GM21447 (cell line): Measurements from ENCODE around the gene ZNF296.
"Not testable (repeated sequence)": the region's sequence is repeated elsewhere in the genome, so short reads cannot be mapped to it uniquely, and the experiment has no call there.

Experiments
- ATAC-seq: cut with Tn5 transposase; IDR thresholded peaks from one replicate; pipeline ENCODE4 v1.9.1; 2021; ENCODE audit not compliant: unreplicated experiment

ZNF296 gene

DNA sequence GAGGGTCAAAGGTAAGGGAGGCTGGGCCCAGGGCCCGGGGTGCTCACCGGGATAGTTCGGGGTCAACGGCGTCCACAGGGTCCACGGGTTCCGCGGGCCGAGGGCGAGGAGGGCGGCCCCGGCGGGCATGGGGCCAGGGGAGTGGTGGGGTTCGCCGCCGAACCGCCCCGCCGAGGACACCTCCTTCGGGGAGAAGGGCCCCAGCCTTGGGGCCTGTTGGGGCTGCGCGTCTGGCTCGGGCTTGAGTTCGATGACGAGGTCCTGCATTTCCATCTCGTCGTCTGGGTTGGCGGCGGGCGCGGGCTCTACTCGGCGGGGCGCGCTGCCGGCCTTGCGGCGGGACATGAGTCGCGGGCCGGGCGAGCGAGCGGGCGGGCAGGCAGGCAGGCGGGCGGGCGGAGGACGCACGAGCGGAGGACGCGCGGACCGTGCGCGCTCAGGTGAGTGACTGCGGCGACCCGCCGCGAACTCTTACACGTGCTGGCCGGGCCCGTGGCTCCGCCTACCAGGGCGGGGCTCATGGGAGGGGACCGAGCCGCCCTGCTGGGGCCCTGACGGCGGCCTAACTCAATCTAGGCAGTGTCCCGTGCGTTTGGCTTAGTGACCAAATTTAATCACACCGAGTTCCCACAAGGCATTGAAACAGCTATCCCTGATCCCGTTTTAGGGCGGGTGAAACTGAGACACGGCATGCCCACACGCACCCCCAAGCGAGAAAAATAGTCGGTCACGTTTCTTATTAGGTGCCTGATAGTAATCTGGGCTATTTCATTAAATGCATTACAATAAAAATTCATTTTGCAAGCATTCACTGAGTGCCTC is at the start of gene ZNF296:
Gene ZNF296, minus strand, starts transcription at position 450 of the 822 bp plus-strand sequence. Its CDS starts 105 bp downstream, at position 345.
- peak; percentile 30 for ATAC-seq

DNA sequence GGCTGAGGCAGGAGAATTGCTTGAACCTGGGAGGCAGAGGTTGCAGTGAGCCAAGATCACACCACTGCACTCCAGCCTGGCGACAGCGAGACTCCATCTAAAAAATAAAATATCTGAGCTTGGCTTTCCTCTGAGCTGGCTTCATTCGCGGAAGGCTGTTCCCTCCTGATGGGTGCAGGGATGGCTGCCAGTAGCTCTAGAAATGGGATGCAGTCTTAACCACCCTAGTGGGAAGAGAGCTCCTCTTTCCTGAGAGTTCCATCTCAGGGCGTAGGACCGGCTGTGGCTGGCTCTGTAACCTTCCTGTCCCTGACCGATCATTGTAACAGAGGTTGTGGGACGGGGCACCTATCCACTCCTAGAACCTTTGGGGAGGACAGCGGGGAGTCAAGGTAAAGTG is 49.1 kb upstream of the ZNF296 start:
- ATAC-seq: no peak

DNA sequence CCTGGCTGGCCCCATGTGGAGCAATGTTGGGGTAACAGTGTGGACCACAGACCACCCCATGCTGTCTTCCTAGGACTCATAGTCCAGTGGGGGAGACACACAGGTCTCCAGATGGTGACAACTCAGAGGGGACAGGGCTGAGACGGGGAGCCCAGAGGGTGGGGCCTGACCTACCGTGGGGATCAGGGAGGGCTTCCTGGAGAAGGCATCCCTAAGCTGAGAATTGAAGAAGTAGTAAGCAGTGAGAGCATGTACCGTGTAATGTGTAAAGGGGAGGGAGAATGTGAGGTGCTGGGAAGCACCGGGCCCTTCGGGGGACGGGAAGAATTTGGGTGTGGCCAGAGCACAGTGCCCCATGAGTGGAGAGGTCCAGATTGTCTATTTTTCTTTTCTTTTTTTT is 47.7 kb upstream of the ZNF296 start:
- no peak for ATAC-seq

DNA sequence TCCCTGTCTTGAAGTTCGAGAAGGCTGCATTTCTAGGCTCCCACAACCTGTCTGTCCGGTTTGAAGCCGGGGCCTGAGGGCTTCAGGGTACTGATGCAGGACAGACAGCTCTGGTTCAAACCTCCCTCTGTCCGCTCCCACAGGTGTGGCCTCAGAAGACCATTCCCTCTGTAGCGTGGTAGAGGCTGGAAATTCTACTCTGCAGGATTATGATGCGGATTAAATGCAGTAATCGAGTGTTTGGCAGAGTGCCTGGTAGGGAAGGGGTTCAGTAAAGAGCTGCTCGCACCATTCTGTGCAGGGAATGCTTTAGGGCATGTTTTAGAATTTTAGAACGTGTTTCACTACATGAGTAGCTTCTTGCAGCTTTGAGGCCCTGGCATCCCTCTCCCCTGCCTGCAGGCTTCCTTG is 47.2 kb upstream of the ZNF296 start:
- no peak for ATAC-seq

DNA sequence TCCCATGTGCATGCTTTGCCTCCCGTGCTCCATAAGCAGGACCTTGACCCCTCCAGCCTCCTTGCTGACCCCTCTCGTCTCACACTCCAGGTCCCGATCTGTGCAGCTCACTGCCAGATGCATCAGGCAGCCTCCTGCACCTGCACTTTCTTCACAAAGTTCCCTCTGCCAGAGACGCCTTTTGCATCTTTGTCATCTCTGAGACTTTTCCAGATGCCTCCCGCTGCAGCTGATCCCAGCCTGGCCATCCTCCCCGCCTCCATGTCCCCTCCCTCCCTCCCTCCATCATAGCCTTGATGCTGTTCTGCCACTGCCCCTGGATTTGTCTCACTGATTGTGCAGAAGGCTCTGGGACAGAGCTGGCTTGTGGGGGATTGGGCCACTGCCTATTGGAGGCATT is 46.6 kb upstream of the ZNF296 start:
- no peak for ATAC-seq

DNA sequence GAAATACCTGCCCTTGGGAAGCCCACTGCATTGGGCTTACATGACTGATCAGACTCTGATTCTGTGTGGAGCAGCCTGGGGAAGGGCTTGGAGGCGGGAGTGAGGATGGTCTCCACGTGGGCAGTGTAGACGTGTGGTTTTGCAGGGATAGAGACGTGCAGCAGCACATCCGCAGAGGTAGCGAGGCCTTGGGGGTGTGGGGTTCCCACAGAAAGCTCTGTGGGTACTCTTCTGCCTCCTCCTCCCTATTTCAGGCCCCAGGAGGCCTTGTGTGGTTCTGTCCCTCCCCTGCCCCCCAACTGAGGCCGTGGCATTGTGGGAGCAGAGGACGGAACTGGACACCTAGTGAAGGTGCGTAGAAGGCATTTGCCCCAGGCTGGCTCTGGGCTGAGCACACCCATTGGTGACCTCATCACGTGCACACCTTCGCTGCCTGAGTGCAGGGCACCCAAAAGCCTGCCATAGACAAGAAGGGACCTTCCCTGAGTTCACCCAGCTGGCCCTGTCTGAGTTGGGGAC is 45.6 kb upstream of the ZNF296 start:
- no peak for ATAC-seq

DNA sequence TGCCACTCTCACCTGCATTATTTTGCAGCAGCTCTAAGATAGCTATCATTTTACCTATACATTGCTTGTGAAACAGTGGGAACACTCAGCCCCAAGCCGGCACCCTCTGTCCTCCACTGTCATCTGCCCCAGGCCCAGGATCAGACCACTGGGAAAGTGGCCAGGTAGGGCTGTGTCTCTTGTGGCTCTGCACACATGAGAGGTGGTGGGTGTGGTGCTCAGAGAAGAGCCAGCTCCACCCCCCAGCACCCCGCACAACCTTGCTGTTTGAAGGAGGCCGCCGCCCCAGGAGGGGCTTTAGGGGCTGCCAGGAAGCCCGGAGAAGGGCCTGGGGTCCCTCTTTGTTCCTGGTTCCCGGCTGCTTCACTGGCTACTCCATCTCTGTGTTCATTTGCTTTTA is 43.3 kb upstream of the ZNF296 start:
- ATAC-seq: no peak

DNA sequence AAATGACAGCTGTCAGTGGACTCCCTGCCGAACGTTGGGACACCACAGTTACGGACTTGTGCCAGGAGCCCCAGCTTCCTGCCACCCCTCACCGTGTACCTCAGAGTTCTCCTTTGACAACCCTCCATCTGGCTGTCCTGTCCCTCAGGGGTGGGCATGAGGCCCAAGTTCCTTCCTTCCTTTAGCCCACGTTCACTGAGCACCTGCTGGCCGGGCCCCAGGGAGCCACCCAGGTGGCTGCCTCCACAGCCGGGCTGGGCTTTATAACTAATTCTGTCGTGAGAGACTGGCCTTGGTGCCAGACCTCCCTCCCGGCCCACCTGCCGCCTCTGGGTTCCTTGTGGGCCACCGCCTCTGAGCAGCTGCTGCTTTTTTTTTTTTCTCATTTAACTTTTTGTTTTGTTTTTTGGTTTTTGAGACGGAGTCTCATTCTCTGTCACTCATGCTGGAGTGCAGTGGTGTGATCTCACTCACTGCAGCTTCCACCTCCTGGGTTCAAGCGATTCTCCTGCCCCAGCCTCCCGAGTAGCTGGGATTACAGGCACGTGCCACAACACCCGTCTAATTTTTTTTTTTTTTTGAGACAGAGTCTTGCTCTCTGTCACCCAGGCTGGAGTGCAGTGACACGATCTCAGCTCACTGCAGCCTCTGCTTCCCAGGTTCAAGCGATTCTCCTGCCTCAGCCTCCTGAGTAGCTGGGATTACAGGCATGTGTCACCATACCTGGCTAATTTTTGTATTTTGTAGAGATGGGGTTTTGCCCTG is 42.5 kb upstream of the ZNF296 start:
- not testable (repeated sequence) for ATAC-seq

DNA sequence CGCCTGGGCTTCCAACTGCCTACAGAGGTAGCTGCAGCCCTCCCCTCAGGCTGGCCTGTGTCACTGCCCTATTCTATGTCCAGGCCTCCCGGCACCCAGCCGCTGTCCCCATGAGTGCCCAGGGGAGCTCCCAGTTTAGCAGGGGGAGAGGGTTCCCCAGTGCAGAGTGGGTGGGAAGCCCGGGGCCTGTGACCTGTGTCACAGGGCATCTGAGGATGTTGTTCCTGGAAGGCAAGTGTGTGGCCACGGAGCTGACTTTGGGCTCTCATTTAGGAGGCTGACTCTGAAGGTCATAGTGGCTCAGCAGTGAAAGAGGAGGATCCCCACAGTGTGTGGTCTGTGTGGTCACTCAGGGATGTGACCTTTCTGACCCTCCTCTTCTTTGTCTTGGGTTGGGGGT is 41.8 kb upstream of the ZNF296 start:
- ATAC-seq: no peak

DNA sequence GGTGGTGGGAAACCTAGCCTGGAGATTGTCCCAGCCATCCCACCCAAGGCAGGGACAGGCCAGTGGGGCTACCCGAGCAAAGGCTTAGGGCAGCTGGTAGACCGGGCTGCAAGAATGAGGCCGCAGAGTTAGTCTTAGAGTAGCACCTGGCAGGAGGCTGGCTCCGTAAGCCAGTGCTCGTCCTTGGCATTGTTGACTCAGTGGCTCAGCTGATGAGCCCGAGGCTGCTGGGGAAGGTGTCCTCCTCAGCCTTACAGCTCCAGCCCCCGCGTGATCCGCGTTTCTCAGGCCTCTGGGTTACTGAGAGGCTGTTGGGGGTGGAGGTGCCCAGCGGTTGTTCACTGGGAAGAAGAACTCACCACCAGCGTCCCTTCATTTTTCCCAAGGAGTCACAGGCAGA is 41.4 kb upstream of the ZNF296 start:
- ATAC-seq: no peak

DNA sequence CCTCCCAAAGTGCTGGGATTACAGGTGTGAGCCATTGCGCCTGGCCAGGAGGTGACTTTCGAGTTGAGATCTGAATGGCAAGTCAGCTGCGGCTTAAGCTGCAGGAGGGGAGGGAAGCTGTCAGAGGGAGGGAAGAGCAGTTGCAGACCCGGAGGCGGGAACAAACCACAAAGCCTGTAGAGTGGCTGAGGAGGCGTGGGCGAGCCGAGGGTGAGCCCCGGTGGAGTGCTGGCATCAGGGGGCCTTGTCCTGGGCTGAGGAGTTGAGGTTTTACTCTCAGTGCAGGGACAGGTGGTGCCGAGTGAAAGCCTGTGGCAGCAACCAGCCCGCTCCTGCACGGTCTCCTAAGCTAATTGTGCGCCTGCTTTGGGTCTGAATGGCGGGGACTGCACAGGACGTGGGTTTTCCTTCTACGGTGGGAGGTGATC is 40.9 kb upstream of the ZNF296 start:
- peak; percentile 43 for ATAC-seq

DNA sequence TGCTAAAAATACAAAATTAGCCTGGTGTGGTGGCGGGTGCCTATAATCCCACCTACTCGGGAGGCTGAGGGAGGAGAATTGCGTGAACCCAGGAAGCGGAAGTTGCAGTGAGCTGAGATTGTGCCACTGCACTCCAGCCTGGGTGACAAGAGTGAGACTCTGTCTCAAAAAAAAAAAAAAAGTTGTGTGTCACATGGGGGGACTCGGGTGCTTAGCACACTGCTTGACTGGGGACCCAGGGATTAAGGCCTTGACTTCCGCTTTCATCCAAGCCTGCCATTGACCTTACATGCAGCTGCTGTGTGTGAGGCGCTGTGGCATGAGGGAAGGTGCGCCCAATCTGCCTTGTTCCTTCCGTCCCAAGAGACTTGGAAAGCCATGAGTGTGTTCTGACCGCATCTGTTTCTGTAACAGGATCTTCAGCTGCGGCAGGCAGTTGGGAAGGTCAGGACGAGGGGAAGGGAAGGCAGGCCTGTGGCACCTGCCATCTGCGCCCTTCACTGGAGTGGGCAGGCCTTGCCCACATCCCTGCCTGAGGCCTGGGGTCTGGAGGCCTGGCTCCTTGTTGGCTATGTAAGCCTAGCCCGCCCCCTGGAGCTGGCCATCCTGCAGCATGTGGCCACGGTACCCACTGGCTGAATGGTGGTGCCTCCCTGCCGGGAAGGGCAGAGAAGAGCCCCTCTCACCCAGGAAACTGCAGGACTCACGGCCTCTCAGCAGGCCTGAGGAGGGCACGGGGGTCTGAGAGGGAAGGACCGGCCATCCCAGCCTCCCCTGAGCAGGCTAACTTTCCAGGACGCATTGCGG is 39.7 kb upstream of the ZNF296 start:
- ATAC-seq: no peak

DNA sequence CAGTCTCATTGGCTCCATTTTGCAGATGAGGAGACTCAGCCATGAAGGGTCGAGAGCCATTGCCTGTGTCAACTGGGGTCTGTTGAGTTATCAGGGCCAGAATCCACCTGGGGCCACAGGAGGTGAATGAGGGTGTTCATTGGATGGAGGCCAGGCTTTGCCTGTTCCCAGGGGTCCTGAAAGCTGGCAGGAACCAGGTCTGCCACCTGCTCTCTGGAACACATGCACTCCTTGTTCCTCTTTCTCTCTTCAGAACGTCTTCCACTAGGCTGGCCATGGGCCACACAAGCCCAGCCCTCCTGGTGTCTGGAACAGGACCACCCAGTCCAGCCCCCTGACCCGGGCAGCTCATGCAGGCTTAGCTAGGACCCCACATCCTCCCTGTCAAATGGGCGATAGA is 37.8 kb upstream of the ZNF296 start:
- no peak for ATAC-seq

DNA sequence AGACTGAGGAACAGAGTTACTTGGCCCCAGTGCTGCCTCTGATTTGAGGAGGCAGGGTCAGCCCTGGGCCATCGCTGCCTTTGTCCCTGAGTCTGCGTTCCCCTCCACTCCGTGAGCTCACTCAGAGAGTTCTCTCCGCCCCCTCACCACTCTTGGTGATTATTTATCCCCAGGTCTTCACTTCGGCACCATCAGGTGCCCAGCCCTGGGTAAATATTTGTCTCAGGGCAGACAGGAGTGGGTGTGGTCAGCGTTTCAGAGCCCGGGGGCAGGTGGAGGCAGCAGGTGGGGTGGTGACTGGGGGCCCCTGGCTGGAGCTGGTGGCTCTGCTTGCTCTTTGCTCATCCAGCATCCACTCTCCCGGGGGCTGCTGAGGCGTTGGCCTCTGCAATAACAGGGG is 37.4 kb upstream of the ZNF296 start:
- ATAC-seq: no peak

DNA sequence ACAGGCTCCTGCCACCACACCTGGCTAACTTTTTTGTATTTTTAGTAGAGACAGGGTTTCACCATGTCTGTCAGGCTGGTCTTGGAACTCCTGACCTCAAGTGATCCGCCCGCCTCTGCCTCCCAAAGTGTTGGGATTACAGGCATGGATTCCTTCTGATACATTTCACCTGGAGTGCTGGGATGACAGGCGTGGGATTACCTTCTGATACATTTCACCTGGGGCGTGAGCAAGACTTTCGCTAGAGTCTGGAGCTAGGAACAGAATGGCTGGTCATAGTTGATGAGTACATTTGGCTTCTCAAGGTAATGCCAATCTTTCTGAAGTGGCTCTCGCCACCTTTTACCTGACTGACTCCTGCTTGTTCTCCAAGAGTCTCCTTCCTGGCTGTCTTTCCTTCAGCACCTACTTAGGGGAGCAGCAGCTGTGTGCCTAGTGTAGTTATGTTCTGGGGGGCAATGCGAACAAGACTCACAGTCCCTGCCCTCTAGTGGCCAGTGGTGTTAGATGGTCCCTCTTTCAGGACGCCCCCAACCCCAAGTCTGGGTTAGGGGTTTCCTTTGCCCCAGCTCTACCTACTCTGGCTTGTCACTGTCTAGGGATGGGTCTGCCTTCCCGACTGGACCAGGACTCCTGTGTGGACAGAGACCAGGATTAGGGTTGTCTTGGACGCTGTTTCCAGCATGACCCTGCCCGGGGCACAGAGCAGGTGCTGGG is 36.0 kb upstream of the ZNF296 start:
- ATAC-seq: no peak

DNA sequence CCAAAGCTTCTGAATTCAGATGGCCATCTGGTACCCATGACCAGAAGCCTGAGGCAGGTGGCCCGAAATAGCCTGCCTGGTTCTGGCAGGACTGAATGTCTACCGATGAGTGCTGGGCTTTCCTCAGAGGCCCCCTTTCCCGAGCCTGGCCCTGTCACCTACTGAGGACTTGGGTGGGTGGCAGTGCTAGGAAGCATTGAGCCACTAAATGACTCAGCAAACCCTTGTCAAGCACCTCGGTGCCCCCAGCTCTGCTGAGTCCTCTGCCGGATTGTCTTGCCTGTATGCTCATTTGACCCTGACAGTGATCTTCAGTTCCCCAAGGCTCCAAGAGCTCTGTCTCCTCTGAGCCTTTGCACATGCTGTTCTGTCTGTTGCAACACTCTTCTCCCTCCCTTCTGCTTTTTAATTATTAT is 34.6 kb upstream of the ZNF296 start:
- no peak for ATAC-seq

DNA sequence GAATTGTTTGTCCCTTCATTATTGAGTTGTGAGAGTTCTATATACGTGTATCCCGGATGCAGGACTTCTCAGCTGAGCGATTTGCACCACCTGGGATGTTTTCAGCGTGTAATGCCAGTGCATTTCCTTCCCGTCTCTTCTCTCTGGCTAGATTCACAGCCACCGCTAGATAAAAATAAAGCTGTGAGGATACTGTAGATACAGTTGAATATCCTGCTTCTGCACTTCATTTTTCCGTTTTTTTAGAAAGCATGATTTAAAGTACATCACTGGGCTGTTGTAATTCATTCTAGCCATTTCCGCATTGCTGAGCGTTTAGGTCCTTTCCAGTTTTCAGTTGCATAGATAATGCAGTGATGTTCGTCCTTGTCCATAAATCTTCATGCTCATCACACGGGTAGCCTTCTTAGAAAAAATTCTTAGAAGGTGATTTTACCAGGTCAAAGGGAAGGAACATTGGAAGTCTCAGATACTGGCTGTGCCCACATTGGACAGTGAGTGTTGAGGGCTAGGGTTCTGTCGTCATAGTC is 31.4 kb upstream of the ZNF296 start:
- no peak for ATAC-seq

DNA sequence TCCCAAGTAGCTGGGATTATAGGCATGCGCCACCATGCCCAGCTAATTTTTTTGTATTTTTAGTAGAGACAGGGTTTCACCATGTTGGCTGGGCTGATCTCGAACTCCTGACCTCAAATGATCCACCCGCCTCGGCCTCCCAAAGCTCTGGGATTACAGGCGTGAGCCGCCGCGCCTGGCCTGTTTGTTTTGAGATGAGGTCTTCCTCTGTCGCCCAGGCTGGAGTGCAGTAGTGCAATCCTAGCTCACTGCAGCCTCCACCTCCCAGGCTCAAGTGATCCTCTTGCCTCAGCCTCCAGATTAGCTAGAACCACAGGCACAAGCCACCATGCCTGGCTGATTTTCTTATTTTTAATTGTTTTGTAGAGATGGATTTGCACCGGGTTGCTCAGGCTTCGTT is 30.1 kb upstream of the ZNF296 start:
- not testable (repeated sequence) for ATAC-seq

DNA sequence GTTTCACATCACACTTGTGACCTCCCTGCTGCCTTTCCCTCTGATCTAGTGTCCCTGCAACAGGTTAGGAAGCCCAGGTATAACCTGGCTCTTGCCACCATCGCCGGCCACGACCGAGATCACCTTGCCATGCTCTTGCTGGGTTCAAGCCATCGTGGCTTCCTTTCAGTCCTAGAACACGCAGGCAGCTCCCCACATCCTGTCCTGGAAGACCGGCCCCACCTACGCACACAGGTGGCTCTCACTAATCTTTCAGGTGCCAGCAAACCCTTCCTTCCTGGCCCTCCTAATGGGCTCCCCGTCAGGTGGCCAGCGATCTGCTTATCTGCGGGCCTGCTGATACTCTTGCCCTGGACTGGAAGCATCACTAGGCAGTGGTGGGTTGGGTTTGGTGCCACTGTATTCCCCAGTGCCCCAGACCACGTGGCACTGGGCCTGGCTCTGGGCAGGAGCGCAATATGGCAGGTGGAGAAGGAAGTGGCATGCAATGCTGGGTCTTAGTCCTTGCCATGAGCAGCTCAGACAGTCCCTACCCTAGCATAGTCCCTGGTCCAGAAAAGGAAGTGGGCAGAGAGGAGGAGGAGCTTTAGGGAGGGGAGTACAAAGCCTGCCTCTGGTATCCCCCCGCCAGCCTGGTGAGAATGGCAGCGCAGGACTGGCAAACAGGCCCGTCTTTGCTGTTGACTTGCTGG is 28.5 kb upstream of the ZNF296 start:
- ATAC-seq: no peak
